SK-N-SH treated with all-trans-retinoic acid at 6 μM for 48 hours (cell line): ENCODE measurements around the gene AFG3L2.

Experiments
- ATAC-seq: fragments of 200-7000 bp; cut with Tn5 transposase; 3 replicates; pipeline ENCODE4 v1.9.1; 2020; ENCODE audit warnings: mild to moderate bottlenecking, moderate library complexity
- ARNTL ChIP-seq: fragments of 450-650 bp; formaldehyde crosslinking; IDR thresholded peaks from 2 replicates; pipeline ENCODE4 v1.5.0; 2020; ENCODE audit warnings: low read depth, mild to moderate bottlenecking, moderate library complexity, borderline replicate concordance
- BACH2 ChIP-seq: fragments of 250-450 bp; sonication (Bioruptor Pico); IDR thresholded peaks from 2 replicates; pipeline ENCODE4 v1.9.0; 2021; ENCODE audit warnings: mild to moderate bottlenecking, borderline replicate concordance
- CSDC2 ChIP-seq: fragments of 250-450 bp; sonication (Bioruptor Pico); IDR thresholded peaks from 2 replicates; pipeline ENCODE4 v1.5.0; 2020; ENCODE audit warnings: mild to moderate bottlenecking, moderate library complexity
- ESRRG ChIP-seq: fragments of 250-450 bp; sonication (Bioruptor Pico); IDR thresholded peaks from 2 replicates; pipeline ENCODE4 v1.6.1; 2021; ENCODE audit warnings: mild to moderate bottlenecking
- GLIS3 ChIP-seq: fragments of 250-450 bp; sonication (Bioruptor Pico); IDR thresholded peaks from 2 replicates; pipeline ENCODE4 v1.5.0; 2020; ENCODE audit warnings: mild to moderate bottlenecking, moderate library complexity
- ISL1 ChIP-seq: fragments of 250-450 bp; sonication (Bioruptor Pico); IDR thresholded peaks from 2 replicates; pipeline ENCODE4 v2.1.2; 2022; ENCODE audit warnings: mild to moderate bottlenecking, moderate library complexity
- OSR1 ChIP-seq: fragments of 250-450 bp; sonication (Bioruptor Pico); IDR thresholded peaks from 2 replicates; pipeline ENCODE4 v1.8.0; 2022; ENCODE audit warnings: moderate library complexity, mild to moderate bottlenecking, inconsistent platforms
- POU6F1 ChIP-seq: fragments of 250-450 bp; sonication (Bioruptor Pico); IDR thresholded peaks from 2 replicates; pipeline ENCODE4 v1.8.0; 2021; ENCODE audit warnings: low read depth, mild to moderate bottlenecking, moderate library complexity, borderline replicate concordance
- PPARA ChIP-seq: fragments of 250-450 bp; sonication (Bioruptor Pico); IDR thresholded peaks from 2 replicates; pipeline ENCODE4 v1.5.0; 2020; ENCODE audit warnings: mild to moderate bottlenecking, borderline replicate concordance
- RARB ChIP-seq: fragments of 250-450 bp; sonication (Bioruptor Pico); IDR thresholded peaks from 2 replicates; pipeline ENCODE4 v1.8.0; 2021; ENCODE audit warnings: mild to moderate bottlenecking, moderate library complexity
- SNAI2 ChIP-seq: fragments of 250-450 bp; sonication (Bioruptor Pico); IDR thresholded peaks from 2 replicates; pipeline ENCODE4 v1.5.0; 2020; ENCODE audit warnings: mild to moderate bottlenecking, moderate library complexity
- TCF4 ChIP-seq: fragments of 250-450 bp; sonication (Bioruptor Pico); IDR thresholded peaks from 2 replicates; pipeline ENCODE4 v1.8.0; 2021; ENCODE audit warnings: mild to moderate bottlenecking, moderate library complexity, borderline replicate concordance
- TOX ChIP-seq: fragments of 250-450 bp; sonication (Bioruptor Pico); IDR thresholded peaks from 2 replicates; pipeline ENCODE4 v1.8.0; 2021; ENCODE audit warnings: mild to moderate bottlenecking, moderate library complexity, borderline replicate concordance
- ZC3H10 ChIP-seq: fragments of 250-450 bp; sonication (Bioruptor Pico); IDR thresholded peaks from 2 replicates; pipeline ENCODE4 v1.5.1; 2021; ENCODE audit warnings: mild to moderate bottlenecking, moderate library complexity
- ZFP3 ChIP-seq: fragments of 250-450 bp; sonication (Bioruptor Pico); IDR thresholded peaks from 2 replicates; pipeline ENCODE4 v1.5.0; 2020; ENCODE audit warnings: mild to moderate bottlenecking, moderate library complexity
- ZFP30 ChIP-seq: fragments of 450-650 bp; formaldehyde crosslinking; IDR thresholded peaks from 2 replicates; pipeline ENCODE4 v1.5.0; 2022; ENCODE audit warnings: mild to moderate bottlenecking, moderate library complexity
- ZNF565 ChIP-seq: fragments of 450-650 bp; formaldehyde crosslinking; conservative IDR thresholded peaks from 2 replicates; pipeline ENCODE4 v1.5.0; 2020; ENCODE audit warnings: low read depth, mild to moderate bottlenecking, moderate library complexity
- ZNF70 ChIP-seq: fragments of 450-650 bp; formaldehyde crosslinking; IDR thresholded peaks from 2 replicates; pipeline ENCODE4 v1.5.0; 2020; ENCODE audit warnings: mild to moderate bottlenecking, moderate library complexity
- ZNF8 ChIP-seq: fragments of 450-650 bp; formaldehyde crosslinking; IDR thresholded peaks from 2 replicates; pipeline ENCODE4 v1.5.0; 2020; ENCODE audit warnings: mild to moderate bottlenecking, moderate library complexity
- TF ChIP-seq, protein P1 (sequence below): fragments of 250-450 bp; sonication (Bioruptor Pico); IDR thresholded peaks from 2 replicates; pipeline ENCODE4 v1.5.1; 2021; ENCODE audit warnings: mild to moderate bottlenecking, moderate library complexity
- TF ChIP-seq, protein P2 (sequence below): fragments of 250-450 bp; sonication (Bioruptor Pico); IDR thresholded peaks from 2 replicates; pipeline ENCODE4 v1.5.1; 2020; ENCODE audit warnings: low read depth, mild to moderate bottlenecking, moderate library complexity
- TF ChIP-seq, protein P3 (sequence below): fragments of 250-450 bp; sonication (Bioruptor Pico); IDR thresholded peaks from 2 replicates; pipeline ENCODE4 v1.5.0; 2020; ENCODE audit warnings: mild to moderate bottlenecking, moderate library complexity

The AFG3L2 gene

DNA sequence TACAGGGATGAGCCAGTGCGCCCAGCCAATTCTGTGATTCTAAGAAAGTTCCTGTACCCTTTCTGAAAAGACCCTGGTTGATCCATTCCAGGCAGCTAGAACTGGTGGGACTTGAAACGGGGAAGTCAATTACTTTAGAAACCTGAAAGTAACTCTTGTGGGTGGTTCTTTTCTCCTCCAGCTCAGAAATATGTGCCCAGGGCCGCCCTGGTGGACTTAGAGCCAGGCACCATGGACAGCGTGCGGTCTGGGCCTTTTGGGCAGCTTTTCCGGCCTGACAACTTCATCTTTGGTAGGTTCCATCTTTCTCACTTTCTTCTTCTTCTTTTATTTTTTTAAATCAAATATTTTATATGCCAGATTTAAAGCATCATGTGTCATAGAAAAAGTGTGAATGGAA lies 66.3 kb downstream of the AFG3L2 start:
- no peak for ATAC-seq
- TF ChIP-seq, protein P1, sequence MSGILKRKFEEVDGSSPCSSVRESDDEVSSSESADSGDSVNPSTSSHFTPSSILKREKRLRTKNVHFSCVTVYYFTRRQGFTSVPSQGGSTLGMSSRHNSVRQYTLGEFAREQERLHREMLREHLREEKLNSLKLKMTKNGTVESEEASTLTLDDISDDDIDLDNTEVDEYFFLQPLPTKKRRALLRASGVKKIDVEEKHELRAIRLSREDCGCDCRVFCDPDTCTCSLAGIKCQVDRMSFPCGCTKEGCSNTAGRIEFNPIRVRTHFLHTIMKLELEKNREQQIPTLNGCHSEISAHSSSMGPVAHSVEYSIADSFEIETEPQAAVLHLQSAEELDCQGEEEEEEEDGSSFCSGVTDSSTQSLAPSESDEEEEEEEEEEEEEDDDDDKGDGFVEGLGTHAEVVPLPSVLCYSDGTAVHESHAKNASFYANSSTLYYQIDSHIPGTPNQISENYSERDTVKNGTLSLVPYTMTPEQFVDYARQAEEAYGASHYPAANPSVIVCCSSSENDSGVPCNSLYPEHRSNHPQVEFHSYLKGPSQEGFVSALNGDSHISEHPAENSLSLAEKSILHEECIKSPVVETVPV (CRISPR knock-in tag), result no peak
- TF ChIP-seq, protein P2, sequence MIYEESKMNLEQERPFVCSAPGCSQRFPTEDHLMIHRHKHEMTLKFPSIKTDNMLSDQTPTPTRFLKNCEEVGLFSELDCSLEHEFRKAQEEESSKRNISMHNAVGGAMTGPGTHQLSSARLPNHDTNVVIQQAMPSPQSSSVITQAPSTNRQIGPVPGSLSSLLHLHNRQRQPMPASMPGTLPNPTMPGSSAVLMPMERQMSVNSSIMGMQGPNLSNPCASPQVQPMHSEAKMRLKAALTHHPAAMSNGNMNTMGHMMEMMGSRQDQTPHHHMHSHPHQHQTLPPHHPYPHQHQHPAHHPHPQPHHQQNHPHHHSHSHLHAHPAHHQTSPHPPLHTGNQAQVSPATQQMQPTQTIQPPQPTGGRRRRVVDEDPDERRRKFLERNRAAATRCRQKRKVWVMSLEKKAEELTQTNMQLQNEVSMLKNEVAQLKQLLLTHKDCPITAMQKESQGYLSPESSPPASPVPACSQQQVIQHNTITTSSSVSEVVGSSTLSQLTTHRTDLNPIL (CRISPR knock-in tag), result no peak
- TF ChIP-seq OSR1 (no peak), ZNF70 (no peak), ZC3H10 (CRISPR knock-in tag) (no peak), ZNF8 (CRISPR knock-in tag) (no peak), POU6F1 (CRISPR knock-in tag) (no peak), BACH2 (no peak), RARB (CRISPR knock-in tag) (no peak), ZFP30 (CRISPR knock-in tag) (no peak), TOX (CRISPR knock-in tag) (no peak), PPARA (CRISPR knock-in tag) (no peak), CSDC2 (CRISPR knock-in tag) (no peak), ESRRG (CRISPR knock-in tag) (no peak), SNAI2 (CRISPR knock-in tag) (no peak), ISL1 (no peak), ARNTL (CRISPR knock-in tag) (no peak), ZNF565 (CRISPR knock-in tag) (no peak)
- TF ChIP-seq, protein P3, sequence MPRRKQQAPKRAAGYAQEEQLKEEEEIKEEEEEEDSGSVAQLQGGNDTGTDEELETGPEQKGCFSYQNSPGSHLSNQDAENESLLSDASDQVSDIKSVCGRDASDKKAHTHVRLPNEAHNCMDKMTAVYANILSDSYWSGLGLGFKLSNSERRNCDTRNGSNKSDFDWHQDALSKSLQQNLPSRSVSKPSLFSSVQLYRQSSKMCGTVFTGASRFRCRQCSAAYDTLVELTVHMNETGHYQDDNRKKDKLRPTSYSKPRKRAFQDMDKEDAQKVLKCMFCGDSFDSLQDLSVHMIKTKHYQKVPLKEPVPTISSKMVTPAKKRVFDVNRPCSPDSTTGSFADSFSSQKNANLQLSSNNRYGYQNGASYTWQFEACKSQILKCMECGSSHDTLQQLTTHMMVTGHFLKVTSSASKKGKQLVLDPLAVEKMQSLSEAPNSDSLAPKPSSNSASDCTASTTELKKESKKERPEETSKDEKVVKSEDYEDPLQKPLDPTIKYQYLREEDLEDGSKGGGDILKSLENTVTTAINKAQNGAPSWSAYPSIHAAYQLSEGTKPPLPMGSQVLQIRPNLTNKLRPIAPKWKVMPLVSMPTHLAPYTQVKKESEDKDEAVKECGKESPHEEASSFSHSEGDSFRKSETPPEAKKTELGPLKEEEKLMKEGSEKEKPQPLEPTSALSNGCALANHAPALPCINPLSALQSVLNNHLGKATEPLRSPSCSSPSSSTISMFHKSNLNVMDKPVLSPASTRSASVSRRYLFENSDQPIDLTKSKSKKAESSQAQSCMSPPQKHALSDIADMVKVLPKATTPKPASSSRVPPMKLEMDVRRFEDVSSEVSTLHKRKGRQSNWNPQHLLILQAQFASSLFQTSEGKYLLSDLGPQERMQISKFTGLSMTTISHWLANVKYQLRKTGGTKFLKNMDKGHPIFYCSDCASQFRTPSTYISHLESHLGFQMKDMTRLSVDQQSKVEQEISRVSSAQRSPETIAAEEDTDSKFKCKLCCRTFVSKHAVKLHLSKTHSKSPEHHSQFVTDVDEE (CRISPR knock-in tag), result no peak

DNA sequence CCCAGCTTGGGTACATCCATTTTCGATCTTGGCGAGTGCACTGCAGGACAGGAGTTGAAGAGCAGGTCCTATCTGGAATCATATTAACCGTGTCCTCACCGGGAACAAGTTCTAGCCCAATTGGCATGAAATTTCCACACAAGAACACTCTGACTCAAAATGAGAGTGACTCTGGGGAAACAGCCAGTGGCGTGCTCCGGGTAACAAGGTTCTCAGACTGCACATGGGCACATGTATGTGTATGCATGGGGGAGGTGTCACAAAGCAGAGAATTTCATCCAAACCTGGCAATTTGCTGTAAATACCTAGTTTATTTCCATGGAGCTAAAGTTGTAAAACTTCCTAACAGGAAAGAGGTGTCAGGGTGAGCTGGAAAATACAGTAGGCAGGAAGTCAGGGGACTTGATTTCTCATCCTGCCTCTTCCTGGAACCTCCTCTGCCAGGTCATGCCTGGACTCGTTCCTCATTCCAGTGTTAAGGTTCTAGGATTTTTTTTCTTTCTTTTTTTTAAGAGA lies 67.3 kb downstream of the AFG3L2 start:
- TF ChIP-seq TCF4 (CRISPR knock-in tag) (no peak), ZC3H10 (CRISPR knock-in tag) (no peak), ESRRG (CRISPR knock-in tag) (no peak), CSDC2 (CRISPR knock-in tag) (no peak), PPARA (CRISPR knock-in tag) (no peak), ZNF70 (no peak), TOX (CRISPR knock-in tag) (no peak), RARB (CRISPR knock-in tag) (no peak), ARNTL (CRISPR knock-in tag) (no peak), GLIS3 (CRISPR knock-in tag) (no peak), ISL1 (no peak), ZFP3 (CRISPR knock-in tag) (no peak), POU6F1 (CRISPR knock-in tag) (no peak), SNAI2 (CRISPR knock-in tag) (no peak), OSR1 (no peak), ZFP30 (CRISPR knock-in tag) (no peak)
- TF ChIP-seq, protein P1 (CRISPR knock-in tag), result no peak
- TF ChIP-seq, protein P3 (CRISPR knock-in tag), result no peak
- TF ChIP-seq, all 23 proteins: peak for 0

More for the DNA sequence above, 67.3 kb downstream of the AFG3L2 start:
- no peak for ATAC-seq
